ENCODE measurements around the gene NFIC.
"Not testable (repeated sequence)": the region's sequence is repeated elsewhere in the genome, so short reads cannot be mapped to it uniquely, and the experiment has no call there.

Gene NFIC

DNA sequence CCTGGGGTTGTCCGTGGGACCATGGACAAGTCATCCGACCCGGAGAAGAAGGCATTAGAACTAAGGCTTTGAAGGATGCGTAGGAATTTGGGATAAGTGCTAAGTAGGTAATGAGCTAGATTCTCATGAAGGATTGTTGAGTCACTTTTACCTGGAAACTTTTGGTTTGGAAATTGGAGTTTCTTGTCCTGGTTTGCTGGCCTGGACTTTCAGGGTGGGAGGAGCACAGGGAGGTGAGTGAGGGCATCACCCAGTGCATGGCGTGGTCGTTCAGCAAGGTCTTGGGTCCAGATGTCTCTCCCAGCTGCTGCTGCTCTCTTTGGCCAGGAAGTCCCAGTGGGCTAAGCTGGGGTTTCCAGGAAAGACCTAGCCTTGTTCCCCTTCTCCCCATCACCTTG is 7.6 kb downstream of the NFIC start:
- DNase-seq (ENCODE audit: low spot score), result no peak

GRCh38 chr19:3374369-3375112 is 8.2 kb downstream of the NFIC start:
- DNase-seq (ENCODE audit: low spot score), result peak; percentile 62

DNA sequence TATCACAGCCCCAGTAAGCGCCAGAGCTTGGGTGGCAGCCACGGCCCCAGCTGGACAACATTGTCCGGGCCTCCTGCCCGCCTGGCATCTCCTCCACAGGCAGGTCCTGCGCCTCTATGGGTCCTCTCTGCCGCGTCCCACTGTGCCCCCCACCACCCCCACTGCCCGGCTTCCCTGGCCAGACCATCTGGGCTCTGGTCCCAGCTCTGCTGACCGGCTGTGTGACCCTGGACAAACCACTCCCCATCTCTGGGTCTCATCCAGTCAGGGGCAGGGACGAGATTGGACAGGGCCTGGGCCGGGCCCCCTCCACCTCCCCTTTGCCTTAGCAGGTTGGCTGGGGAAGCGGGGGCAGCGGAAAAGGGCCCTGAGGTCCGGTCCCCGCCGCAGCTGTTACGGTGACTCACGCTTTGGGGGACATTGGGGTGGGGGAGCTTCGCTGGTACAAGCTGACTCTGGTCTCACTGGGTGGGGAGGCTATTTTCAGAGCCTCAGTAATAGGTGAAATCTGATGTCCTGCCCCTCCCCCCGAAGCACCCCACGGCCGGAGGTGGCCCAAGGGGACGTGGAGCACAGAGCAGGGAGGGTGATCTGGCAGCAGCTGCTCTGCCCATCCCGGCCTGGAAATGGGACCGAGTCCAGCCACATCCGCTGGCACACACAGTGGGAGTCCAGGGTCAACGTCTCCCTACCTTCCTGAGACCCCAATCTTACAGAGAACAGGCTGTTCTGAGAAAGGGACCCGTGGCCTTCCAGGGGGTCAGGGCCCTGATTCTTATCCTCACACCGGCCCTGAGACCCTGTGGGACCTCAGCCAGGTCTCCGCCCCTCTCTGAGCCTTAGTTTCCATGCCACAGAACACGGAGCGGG is 9.1 kb downstream of the NFIC start:
- DNase-seq (ENCODE audit: low spot score), result no peak

GRCh38 chr19:3376091-3376455 is 9.7 kb downstream of the NFIC start:
- DNase-seq (ENCODE audit: low spot score), result not testable (repeated sequence)

DNA sequence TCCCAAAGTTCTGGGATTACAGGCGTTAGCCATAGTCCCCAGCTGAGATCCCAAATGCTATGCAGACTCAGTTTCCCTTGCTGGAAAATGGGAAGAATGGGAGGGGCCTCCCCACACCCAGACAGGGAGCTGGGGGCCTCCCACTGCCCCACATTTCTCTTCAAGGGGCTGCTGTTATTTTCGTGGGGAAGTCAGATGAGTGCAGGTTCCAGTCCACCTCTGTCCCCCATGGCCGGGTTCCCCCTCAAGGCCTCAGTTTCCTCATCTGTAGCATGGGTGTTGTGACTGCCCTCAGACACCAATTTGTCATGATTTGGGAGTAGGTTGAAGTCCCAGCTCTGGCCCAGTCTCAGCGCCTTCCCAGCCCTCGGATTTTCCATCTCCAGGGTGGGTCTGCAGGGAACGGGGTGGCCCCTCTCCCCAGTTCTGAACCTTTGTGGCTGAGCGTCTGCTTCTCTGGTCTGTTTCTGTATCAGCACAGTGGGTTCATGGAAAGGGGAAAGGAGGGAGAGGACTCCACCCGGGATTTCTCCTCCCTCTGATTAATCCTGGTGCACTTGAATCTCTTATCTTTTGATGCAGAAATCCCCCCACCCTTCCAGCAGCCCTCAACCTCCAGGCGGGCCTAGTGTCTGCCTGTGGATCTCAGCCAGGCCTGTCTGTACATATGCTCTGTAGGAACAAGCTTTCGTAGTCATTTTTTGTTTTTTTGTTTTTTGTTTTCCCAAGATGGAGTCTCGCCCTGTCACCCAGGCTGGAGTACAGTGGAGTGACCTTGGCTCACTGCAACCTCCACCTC is 12.2 kb downstream of the NFIC start:
- DNase-seq (ENCODE audit: low spot score), result no peak

- DNase-seq (ENCODE audit: low spot score), result no peak
Measured at GRCh38 chr19:3380829-3381228, 14.4 kb downstream of the NFIC start.

DNA sequence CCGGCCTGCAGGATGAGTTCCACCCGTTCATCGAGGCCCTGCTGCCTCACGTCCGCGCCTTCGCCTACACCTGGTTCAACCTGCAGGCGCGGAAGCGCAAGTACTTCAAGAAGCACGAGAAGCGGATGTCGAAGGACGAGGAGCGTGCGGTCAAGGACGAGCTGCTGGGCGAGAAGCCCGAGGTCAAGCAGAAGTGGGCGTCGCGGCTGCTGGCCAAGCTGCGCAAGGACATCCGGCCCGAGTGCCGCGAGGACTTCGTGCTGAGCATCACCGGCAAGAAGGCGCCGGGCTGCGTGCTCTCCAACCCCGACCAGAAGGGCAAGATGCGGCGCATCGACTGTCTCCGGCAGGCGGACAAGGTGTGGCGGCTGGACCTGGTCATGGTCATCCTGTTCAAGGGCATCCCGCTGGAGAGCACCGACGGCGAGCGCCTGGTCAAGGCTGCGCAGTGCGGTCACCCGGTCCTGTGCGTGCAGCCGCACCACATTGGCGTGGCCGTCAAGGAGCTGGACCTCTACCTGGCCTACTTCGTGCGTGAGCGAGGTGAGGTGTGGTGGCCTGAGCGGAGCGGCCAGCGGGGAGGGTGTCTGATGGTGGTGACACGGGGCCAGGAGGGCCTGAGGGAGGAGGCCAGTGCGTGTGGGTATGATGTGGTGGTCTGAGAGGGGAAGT is 15.5 kb downstream of the NFIC start:
- no peak for DNase-seq (ENCODE audit: low spot score)

GRCh38 chr19:3382460-3383100 is 16.2 kb downstream of the NFIC start:
- no peak for DNase-seq (ENCODE audit: low spot score)

- DNase-seq (ENCODE audit: low spot score), result no peak
Measured at GRCh38 chr19:3383121-3383722, 16.8 kb downstream of the NFIC start.

DNA sequence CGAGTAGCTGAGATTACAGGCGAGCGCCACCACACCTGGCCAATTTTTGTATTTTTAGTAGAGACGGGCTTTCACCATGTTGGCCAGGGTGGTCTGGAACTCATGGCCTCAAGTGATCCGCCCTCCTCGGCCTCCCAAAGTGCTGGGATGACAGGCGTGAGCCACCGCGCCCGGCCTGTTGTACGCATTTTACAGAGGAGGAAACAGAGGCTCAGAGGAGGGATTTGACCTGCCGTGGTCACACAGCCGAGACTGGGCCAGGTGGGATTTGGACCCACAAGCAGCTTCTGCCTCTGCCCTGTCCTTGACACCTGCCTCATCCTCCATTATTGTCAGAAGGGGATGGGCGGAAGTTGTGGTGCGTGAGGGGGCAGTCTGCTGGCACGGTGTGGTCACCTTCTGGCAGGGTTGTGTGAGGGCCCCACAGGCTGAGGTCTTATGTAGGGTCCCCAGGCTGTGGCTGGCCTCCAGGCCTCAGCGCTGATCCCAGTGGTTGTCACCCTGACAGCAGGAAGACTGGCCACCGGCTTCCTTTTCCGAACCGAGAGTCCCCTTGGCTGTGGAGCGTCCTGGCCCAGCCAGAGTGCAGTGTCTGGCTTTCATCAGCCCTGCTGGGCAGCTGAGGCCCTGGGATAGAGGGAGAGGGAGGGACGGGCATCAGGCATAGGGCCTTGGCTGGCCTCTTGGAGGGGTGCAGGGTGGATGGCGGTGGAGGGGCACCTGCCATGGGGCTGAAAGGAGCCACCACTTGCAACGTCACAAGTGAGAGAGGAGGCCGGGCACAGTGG is 20.3 kb downstream of the NFIC start:
- DNase-seq (ENCODE audit: low spot score), result no peak

DNA sequence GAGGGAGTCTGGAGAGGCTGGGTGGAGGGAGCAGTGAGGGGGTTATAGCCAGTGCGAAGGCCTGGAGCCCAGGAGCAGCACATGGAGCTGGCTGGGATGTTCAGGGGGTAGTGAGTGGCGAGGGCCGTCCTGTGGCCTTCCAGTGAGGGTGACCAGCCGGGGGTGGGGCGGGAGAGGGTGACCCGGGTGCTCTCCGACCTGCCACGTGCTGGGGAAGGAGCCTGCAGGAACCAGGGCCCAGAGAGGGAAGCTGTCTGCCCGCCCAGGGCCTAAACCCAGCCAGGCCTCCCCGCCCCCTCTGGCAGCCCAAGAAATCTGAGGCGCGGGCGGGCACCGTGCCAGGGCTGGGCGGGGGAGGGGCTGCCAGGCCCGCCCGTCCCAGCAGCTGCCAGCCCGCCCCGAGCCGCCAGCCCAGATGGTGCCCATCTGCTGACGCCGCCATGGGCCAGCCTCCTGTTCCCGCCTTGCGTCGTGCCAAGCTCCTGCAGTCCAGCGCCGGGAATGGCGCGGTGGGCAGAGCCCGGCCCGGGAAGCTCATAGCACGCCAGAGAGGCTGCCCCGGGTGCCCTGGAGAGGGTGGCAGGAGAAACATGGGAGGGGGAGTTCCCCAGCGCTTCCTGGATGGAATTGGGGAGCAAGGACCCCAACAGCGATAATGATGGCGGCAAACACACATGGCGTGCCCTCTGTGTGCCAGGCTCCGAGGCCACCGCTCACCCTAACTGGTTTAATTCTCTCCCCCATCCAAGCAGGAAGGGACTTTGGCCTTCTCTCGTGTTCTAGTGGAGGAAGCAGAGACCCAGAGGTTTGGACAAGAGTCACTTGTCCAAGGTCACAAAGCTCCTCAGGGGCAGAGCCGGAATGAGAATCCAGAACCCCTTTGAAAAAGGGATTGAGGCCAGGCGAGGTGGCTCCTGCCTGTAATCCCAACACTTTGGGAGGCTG is 21.5 kb downstream of the NFIC start:
- DNase-seq (ENCODE audit: low spot score), result no peak

GRCh38 chr19:3389446-3389778 is 23.0 kb downstream of the NFIC start:
- DNase-seq (ENCODE audit: low spot score), result no peak

- no peak for DNase-seq (ENCODE audit: low spot score)
Measured at GRCh38 chr19:3389876-3390371, 23.5 kb downstream of the NFIC start.

DNA sequence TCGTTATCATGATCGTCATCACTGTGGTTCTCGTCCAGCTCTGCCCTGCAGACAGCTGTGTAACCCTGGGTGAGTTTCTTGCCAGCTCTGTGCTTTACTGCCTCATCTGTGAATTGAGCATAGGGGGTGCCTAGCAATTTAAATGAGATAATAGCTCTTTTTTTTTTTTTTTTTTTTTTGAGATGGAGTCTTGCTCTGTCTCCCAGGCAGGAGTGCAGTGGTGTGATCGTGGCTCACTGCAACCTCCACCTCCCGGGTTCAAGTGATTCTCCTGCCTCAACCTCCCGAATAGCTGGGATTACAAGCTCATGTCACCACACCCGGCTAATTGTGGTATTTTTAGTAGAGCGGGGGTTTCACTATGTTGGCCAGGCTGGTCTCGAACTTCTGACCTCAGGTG is 25.5 kb downstream of the NFIC start:
- DNase-seq (ENCODE audit: low spot score), result not testable (repeated sequence)

DNA sequence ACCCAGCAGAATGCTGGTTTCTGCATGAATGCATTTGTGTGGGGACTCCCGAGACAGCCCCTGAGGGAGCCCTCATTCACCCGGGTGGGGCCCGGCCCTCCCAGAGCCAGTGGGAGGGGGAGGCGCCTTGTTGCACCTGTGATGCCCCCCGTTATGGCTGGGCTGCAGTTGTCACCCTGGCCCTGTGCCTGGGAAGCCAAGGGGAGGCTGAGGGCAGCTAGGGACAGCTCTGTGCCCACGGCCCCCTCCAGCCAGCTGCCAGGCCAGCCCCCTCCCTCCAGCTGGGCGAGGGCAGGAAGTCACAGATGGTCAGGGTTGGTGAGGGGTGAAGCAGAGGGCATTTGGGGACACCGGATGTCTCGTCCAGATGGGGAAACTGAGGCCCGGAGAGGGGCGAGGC is 26.1 kb downstream of the NFIC start:
- no peak for DNase-seq (ENCODE audit: low spot score)

GRCh38 chr19:3396881-3397265 is 30.5 kb downstream of the NFIC start:
- no peak for DNase-seq (ENCODE audit: low spot score)

DNA sequence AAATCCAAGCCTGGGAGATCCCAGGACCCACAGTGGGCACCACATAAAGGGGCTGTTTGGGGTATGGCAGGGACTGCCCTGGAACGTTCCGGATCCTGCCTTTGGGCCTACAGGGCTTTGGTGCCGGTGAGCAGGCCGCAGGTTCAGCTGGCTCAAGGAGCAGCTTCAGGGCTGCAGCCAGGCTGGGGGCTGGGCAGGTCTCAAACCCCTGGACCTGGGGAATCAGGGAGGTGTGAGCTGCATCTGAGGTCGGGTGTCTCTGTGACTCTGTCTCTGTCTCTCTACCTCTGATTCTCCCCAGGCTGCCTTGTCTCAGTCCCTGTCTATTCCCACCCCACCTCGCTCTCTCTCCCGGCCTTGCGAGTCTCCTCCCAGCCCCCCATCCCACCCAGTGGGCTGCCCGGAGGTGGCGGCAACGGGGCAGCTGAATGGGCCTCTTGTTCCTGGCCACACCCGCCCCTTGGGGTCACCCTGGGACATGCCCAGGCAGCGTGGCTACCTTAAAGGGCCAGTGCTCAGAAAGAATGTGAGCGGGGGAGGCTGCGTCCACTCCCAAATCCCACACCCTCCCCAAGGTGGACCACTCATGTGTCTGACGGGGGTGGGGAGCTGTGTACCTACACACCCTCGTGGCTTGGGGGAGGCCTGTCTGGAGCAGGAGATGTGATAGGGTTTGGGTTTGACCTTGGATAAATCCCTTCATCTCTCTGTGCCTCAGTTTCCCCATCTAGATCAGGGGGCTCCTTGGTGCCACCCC is 31.1 kb downstream of the NFIC start:
- peak; percentile 98 for DNase-seq (ENCODE audit: low spot score)

DNA sequence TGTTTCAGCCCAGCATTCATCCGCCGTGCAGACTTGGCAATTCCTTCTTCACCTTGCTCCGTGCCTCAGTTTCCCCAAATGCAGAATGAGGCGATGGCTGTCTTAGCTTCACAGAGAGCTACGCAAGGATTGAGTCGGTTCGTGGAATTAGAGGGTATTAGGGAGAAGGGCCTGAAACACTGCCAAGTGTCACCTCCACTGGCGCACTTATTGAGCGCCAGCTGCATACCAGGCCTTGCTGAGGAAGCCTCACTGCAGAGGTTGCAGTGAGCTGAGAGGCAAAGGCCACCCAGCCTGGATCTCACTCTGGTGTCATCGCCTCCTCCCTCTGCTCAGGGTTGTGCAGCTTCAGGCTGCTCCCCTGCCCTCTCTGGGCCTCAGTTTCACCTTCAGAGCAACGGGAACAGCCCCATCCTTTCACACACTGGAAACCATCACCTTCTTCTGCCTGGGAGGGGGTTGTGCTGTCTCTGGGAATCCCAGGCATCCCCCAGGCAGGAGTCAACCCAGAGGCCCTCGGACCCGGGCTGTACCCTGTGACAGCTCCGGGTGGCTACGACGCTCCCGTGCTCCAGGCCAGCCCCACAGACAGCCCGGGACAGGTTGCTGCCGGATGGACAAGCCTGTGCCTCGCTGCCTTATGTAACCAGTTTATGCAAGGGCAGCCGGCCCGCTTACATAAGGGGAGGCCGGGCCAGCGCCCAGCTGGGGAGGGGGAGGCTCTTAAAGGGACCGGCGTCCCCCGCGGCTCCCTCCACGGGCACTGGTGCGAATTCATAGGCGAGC is 31.9 kb downstream of the NFIC start:
- DNase-seq (ENCODE audit: low spot score), result peak; percentile 91
